ENCODE results near the gene RAF1.
"Not testable (repeated sequence)": the region's sequence is repeated elsewhere in the genome, so short reads cannot be mapped to it uniquely, and the experiment has no call there.

The RAF1 gene

GRCh38 chr3:12679468-12679867, 15.6 kb upstream of the RAF1 start:
- peak; percentile 40 to 85 for DNase-seq (ENCODE audit: low read depth in 2 of 2)
- TF ChIP-seq CTCF (IDR thresholded peaks at IDR 0.05; ENCODE audit: low read depth, low read length), result no peak
- H3K4me3 ChIP-seq (replicated peaks in 1 of 2; ENCODE audit: low read depth in 2 of 2, low read length in 2 of 2), result no peak overlapping the region

GRCh38 chr3:12677616-12678015, 13.7 kb upstream of the RAF1 start:
- DNase-seq (ENCODE audit: low read depth in 2 of 2), result no peak
- TF ChIP-seq CTCF (IDR thresholded peaks at IDR 0.05; ENCODE audit: low read depth, low read length), result no peak
- no peak overlapping the region for H3K4me3 ChIP-seq (replicated peaks in 1 of 2; ENCODE audit: low read depth in 2 of 2, low read length in 2 of 2)

- H3K4me3 ChIP-seq (replicated peaks in 1 of 2; ENCODE audit: low read depth in 2 of 2, low read length in 2 of 2), result no peak overlapping the region
These were observed 11.3 kb upstream of the RAF1 start for GRCh38 chr3:12675115-12675810.

GRCh38 chr3:12673956-12674736, 10.2 kb upstream of the RAF1 start:
- not testable (repeated sequence) for H3K4me3 ChIP-seq (replicated peaks in 1 of 2; ENCODE audit: low read depth in 2 of 2, low read length in 2 of 2)

More at GRCh38 chr3:12675115-12675810, 11.3 kb upstream of the RAF1 start:
- no peak for TF ChIP-seq CTCF (IDR thresholded peaks at IDR 0.05; ENCODE audit: low read depth, low read length)
- no peak for DNase-seq (ENCODE audit: low read depth in 2 of 2)

GRCh38 chr3:12671120-12671450, 7.2 kb upstream of the RAF1 start:
- no peak for TF ChIP-seq CTCF (IDR thresholded peaks at IDR 0.05; ENCODE audit: low read depth, low read length)
- no peak for DNase-seq (ENCODE audit: low read depth in 2 of 2)
- no peak overlapping the region for H3K4me3 ChIP-seq (replicated peaks in 1 of 2; ENCODE audit: low read depth in 2 of 2, low read length in 2 of 2)

More at GRCh38 chr3:12673956-12674736, 10.2 kb upstream of the RAF1 start:
- not testable (repeated sequence) for DNase-seq (ENCODE audit: low read depth in 2 of 2)

- DNase-seq (ENCODE audit: low read depth in 2 of 2), result no peak
- no peak overlapping the region for H3K4me3 ChIP-seq (replicated peaks in 1 of 2; ENCODE audit: low read depth in 2 of 2, low read length in 2 of 2)
- TF ChIP-seq CTCF (IDR thresholded peaks at IDR 0.05; ENCODE audit: low read depth, low read length), result no peak
These were observed 6.6 kb upstream of the RAF1 start for GRCh38 chr3:12670365-12671119.

GRCh38 chr3:12663401-12663935, 449 bp downstream of the RAF1 start:
- TF ChIP-seq CTCF (IDR thresholded peaks at IDR 0.05; ENCODE audit: low read depth, low read length), result no peak
- DNase-seq (ENCODE audit: low read depth in 2 of 2), result no peak
- H3K4me3 ChIP-seq (replicated peaks in 1 of 2; ENCODE audit: low read depth in 2 of 2, low read length in 2 of 2), result peak overlapping the region; percentile 87 to 99

Measured in cardiac fibroblast (primary cell).